Effector memory CD8-positive, alpha-beta T cell (primary cell): ENCODE measurements around the gene RHOH.
A peak's percentile ranks its signal among the peaks of the same experiment; 100 is the strongest.
"Not testable (repeated sequence)": the region's sequence is repeated elsewhere in the genome, so short reads cannot be mapped to it uniquely, and the experiment has no call there.

Experiments
- ATAC-seq: fragments of 150-1000 bp; cut with Tn5 transposase; replicated peaks from 2 replicates; pipeline ENCODE4 v1.10.0; 2021; ENCODE audit warnings: mild to moderate bottlenecking, moderate library complexity
- DNase-seq, 3 experiments: peaks; one replicate each; pipeline ENCODE4 v3.0.0; 2021
- H3K27ac Mint-ChIP-seq, 2 donors: one replicate each; pipeline ENCODE4 v1.8.0; 2022; ENCODE audit warnings: mild to moderate bottlenecking in 2 of 2, mixed read lengths in 2 of 2, moderate library complexity in 2 of 2
- H3K27me3 Mint-ChIP-seq, 2 donors: one replicate each; pipeline ENCODE4 v1.8.0; 2022; ENCODE audit warnings: mixed read lengths in 2 of 2
- H3K36me3 Mint-ChIP-seq: one replicate; pipeline ENCODE4 v1.8.0; 2022; ENCODE audit warnings: mild to moderate bottlenecking, moderate library complexity, mixed read lengths; ENCODE audit not compliant: insufficient read depth
- H3K4me1 Mint-ChIP-seq, 2 donors: one replicate each; pipeline ENCODE4 v1.8.0; 2022; ENCODE audit warnings: low read depth in 2 of 2, mixed read lengths in 2 of 2
- H3K4me3 Mint-ChIP-seq, 2 donors: one replicate each; pipeline ENCODE4 v1.8.0; 2022; ENCODE audit warnings: mild to moderate bottlenecking in 2 of 2, mixed read lengths in 2 of 2, moderate library complexity in 2 of 2
- H3K9me3 Mint-ChIP-seq, 2 donors: one replicate each; pipeline ENCODE4 v1.8.0; 2022; ENCODE audit warnings: mixed read lengths in 2 of 2
- total RNA-seq, 9 experiments: gene quantifications; one replicate each; lab custom pipeline; 2026; lab: John Stamatoyannopoulos, UW

The RHOH gene
- 138 to 308 (median 178) reads per million in 9 experiments for total RNA-seq

GRCh38 chr4:40196724-40197281, at the start of gene RHOH:
Gene RHOH, plus strand, starts transcription at chr4:40197031. Its CDS starts 46,356 bp downstream, at chr4:40243387.
- DNase-seq (peak; percentile 73 to 78 (median 73)), ATAC-seq (peak; percentile 48)
- Mint-ChIP-seq H3K4me1 (peaks cover 51 to 65% of the 10 kb centered on the region in 2 donors), H3K36me3 (peaks cover 76% of the 10 kb centered on the region), H3K27me3 (no peaks in the 10 kb centered on the region), H3K27ac (peak within 1 kb of the TSS; percentile 99 to 100), H3K9me3 (no peaks in the 10 kb centered on the region), H3K4me3 (peak within 1 kb of the TSS; percentile 98 to 99)

- not testable (repeated sequence) for H3K4me3 Mint-ChIP-seq, H3K9me3 Mint-ChIP-seq, H3K27ac Mint-ChIP-seq, ATAC-seq, H3K27me3 Mint-ChIP-seq, DNase-seq
- Mint-ChIP-seq H3K36me3 (peaks cover 13% of the 10 kb centered on the region), H3K4me1 (peaks cover 0 to 10% of the 10 kb centered on the region in 2 donors)
Observed at GRCh38 chr4:40147490-40147889, 49.3 kb upstream of the RHOH start.

- H3K4me3 Mint-ChIP-seq, result no peak overlapping the region
- peaks cover 0 to 18% of the 10 kb centered on the region in 2 donors for H3K4me1 Mint-ChIP-seq
- ATAC-seq (peak; percentile 91), DNase-seq (peak; percentile 71 to 77 (median 72))
- H3K27me3 Mint-ChIP-seq, result no peaks in the 10 kb centered on the region
- H3K27ac Mint-ChIP-seq, result peak overlapping the region in 1 of 2 donors; percentile 72
- H3K36me3 Mint-ChIP-seq, result peaks cover 11% of the 10 kb centered on the region
- peaks cover 0 to 3% of the 10 kb centered on the region in 2 donors for H3K9me3 Mint-ChIP-seq
Observed at GRCh38 chr4:40149960-40150385, 46.9 kb upstream of the RHOH start.

GRCh38 chr4:40150932-40151331, 45.9 kb upstream of the RHOH start:
- Mint-ChIP-seq H3K9me3 (peaks cover 0 to 3% of the 10 kb centered on the region in 2 donors), H3K4me3 (no peak overlapping the region), H3K27ac (peak overlapping the region in 1 of 2 donors; percentile 5), H3K4me1 (peaks cover 0 to 18% of the 10 kb centered on the region in 2 donors), H3K27me3 (no peaks in the 10 kb centered on the region), H3K36me3 (peaks cover 6% of the 10 kb centered on the region)
- ATAC-seq, result no peak
- DNase-seq, result no peak

GRCh38 chr4:40152637-40153036, 44.2 kb upstream of the RHOH start:
- peaks cover 0 to 18% of the 10 kb centered on the region in 2 donors for H3K4me1 Mint-ChIP-seq
- H3K9me3 Mint-ChIP-seq, result peaks cover 0 to 3% of the 10 kb centered on the region in 2 donors
- no peaks in the 10 kb centered on the region for H3K27me3 Mint-ChIP-seq
- no peak for DNase-seq
- peak; percentile 74 for ATAC-seq
- peak overlapping the region in 1 of 2 donors; percentile 67 for H3K27ac Mint-ChIP-seq
- H3K4me3 Mint-ChIP-seq, result no peak overlapping the region
- peaks cover 6% of the 10 kb centered on the region for H3K36me3 Mint-ChIP-seq

- no peaks in the 10 kb centered on the region for H3K36me3 Mint-ChIP-seq
- DNase-seq (no peak), ATAC-seq (no peak)
- H3K4me1 Mint-ChIP-seq, result peaks cover 0 to 9% of the 10 kb centered on the region in 2 donors
- no peaks in the 10 kb centered on the region for H3K9me3 Mint-ChIP-seq
- no peaks in the 10 kb centered on the region for H3K27me3 Mint-ChIP-seq
- H3K27ac Mint-ChIP-seq, result no peak overlapping the region
- no peak overlapping the region for H3K4me3 Mint-ChIP-seq
Observed at GRCh38 chr4:40157436-40157835, 39.4 kb upstream of the RHOH start.

- no peak overlapping the region for H3K4me3 Mint-ChIP-seq
- no peak overlapping the region for H3K27ac Mint-ChIP-seq
- no peaks in the 10 kb centered on the region for H3K27me3 Mint-ChIP-seq
- H3K4me1 Mint-ChIP-seq, result no peaks in the 10 kb centered on the region
- ATAC-seq (no peak), DNase-seq (no peak)
- H3K36me3 Mint-ChIP-seq, result no peaks in the 10 kb centered on the region
- no peaks in the 10 kb centered on the region for H3K9me3 Mint-ChIP-seq
Observed at GRCh38 chr4:40160258-40160657, 36.6 kb upstream of the RHOH start.

- Mint-ChIP-seq H3K36me3 (no peaks in the 10 kb centered on the region), H3K27ac (no peak overlapping the region), H3K4me1 (peaks cover 0 to 3% of the 10 kb centered on the region in 2 donors), H3K4me3 (no peak overlapping the region), H3K27me3 (no peaks in the 10 kb centered on the region), H3K9me3 (no peaks in the 10 kb centered on the region)
- ATAC-seq (no peak), DNase-seq (no peak)
Observed at GRCh38 chr4:40164459-40164858, 32.4 kb upstream of the RHOH start.

- DNase-seq, result no peak
- no peak for ATAC-seq
- H3K9me3 Mint-ChIP-seq, result no peaks in the 10 kb centered on the region
- H3K4me1 Mint-ChIP-seq, result peaks cover 0 to 3% of the 10 kb centered on the region in 2 donors
- H3K27me3 Mint-ChIP-seq, result no peaks in the 10 kb centered on the region
- H3K36me3 Mint-ChIP-seq, result no peaks in the 10 kb centered on the region
- no peak overlapping the region for H3K27ac Mint-ChIP-seq
- no peak overlapping the region for H3K4me3 Mint-ChIP-seq
Observed at GRCh38 chr4:40165916-40166315, 30.9 kb upstream of the RHOH start.

- Mint-ChIP-seq H3K36me3 (no peaks in the 10 kb centered on the region), H3K4me3 (no peak overlapping the region), H3K27ac (no peak overlapping the region), H3K4me1 (peaks cover 3 to 6% of the 10 kb centered on the region in 2 donors), H3K27me3 (no peaks in the 10 kb centered on the region), H3K9me3 (no peaks in the 10 kb centered on the region)
- ATAC-seq (no peak), DNase-seq (no peak)
Observed at GRCh38 chr4:40168070-40168469, 28.8 kb upstream of the RHOH start.

GRCh38 chr4:40170588-40170987, 26.2 kb upstream of the RHOH start:
- H3K27me3 Mint-ChIP-seq, result no peaks in the 10 kb centered on the region
- H3K4me1 Mint-ChIP-seq, result peaks cover 6 to 14% of the 10 kb centered on the region in 2 donors
- H3K9me3 Mint-ChIP-seq, result no peaks in the 10 kb centered on the region
- DNase-seq (no peak), ATAC-seq (no peak)
- H3K36me3 Mint-ChIP-seq, result no peaks in the 10 kb centered on the region
- H3K27ac Mint-ChIP-seq, result no peak overlapping the region
- no peak overlapping the region for H3K4me3 Mint-ChIP-seq

GRCh38 chr4:40173470-40173875, 23.4 kb upstream of the RHOH start:
- ATAC-seq (peak; percentile 31), DNase-seq (no peak)
- Mint-ChIP-seq H3K27me3 (no peaks in the 10 kb centered on the region), H3K4me1 (peaks cover 6 to 12% of the 10 kb centered on the region in 2 donors), H3K27ac (peak overlapping the region; percentile 21 to 94), H3K4me3 (peak overlapping the region in 1 of 2 donors; percentile 64), H3K9me3 (no peaks in the 10 kb centered on the region), H3K36me3 (no peaks in the 10 kb centered on the region)

- no peaks in the 10 kb centered on the region for H3K36me3 Mint-ChIP-seq
Observed at GRCh38 chr4:40176602-40177001, 20.2 kb upstream of the RHOH start.

GRCh38 chr4:40177591-40177990, 19.2 kb upstream of the RHOH start:
- H3K4me1 Mint-ChIP-seq, result peaks cover 6 to 12% of the 10 kb centered on the region in 2 donors
- no peaks in the 10 kb centered on the region for H3K36me3 Mint-ChIP-seq
- H3K27me3 Mint-ChIP-seq, result no peaks in the 10 kb centered on the region
- DNase-seq (no peak), ATAC-seq (no peak)
- H3K27ac Mint-ChIP-seq, result peak overlapping the region in 1 of 2 donors; percentile 36
- H3K4me3 Mint-ChIP-seq, result no peak overlapping the region
- no peaks in the 10 kb centered on the region for H3K9me3 Mint-ChIP-seq

More at GRCh38 chr4:40176602-40177001, 20.2 kb upstream of the RHOH start:
- Mint-ChIP-seq H3K27me3 (no peaks in the 10 kb centered on the region), H3K4me3 (no peak overlapping the region), H3K9me3 (no peaks in the 10 kb centered on the region), H3K27ac (no peak overlapping the region), H3K4me1 (peaks cover 6 to 12% of the 10 kb centered on the region in 2 donors)
- no peak for DNase-seq
- no peak for ATAC-seq
